PC-9 (cell line): ENCODE measurements around the gene LYSMD3.

Experiments
- EZH2 ChIP-seq: fragments of 200-600 bp; sonication (generic); IDR thresholded peaks from 2 replicates; pipeline ENCODE4 v1.8.0; 2017; ENCODE audit warnings: antibody characterized with exemption, low read depth
- TF ChIP-seq, protein P1 (sequence below): fragments of 200-600 bp; sonication (generic); conservative IDR thresholded peaks from 2 replicates; pipeline ENCODE4 v1.6.1; 2017; ENCODE audit warnings: mixed run types, antibody characterized with exemption, mild to moderate bottlenecking, moderate library complexity

DNA sequence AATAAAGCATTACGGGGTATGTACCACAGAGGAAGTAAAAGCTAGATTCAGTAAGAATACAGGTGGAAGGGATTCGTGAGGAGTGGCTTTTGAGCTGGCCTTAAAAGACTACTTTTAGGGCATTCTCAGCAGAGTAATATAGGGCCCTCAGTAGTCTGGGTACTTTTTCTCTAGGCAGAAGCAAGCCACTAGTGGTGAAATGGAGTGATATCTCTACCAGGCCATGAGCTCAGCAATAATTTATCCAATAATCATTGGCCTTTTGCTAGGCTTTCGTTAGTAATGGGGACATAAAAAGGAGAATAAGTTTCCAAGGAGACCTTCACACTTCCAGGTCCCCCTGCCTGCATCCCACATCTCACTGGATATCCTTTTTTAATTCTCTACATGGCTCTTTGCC, 53.0 kb downstream of the LYSMD3 start:
- TF ChIP-seq, protein P1, sequence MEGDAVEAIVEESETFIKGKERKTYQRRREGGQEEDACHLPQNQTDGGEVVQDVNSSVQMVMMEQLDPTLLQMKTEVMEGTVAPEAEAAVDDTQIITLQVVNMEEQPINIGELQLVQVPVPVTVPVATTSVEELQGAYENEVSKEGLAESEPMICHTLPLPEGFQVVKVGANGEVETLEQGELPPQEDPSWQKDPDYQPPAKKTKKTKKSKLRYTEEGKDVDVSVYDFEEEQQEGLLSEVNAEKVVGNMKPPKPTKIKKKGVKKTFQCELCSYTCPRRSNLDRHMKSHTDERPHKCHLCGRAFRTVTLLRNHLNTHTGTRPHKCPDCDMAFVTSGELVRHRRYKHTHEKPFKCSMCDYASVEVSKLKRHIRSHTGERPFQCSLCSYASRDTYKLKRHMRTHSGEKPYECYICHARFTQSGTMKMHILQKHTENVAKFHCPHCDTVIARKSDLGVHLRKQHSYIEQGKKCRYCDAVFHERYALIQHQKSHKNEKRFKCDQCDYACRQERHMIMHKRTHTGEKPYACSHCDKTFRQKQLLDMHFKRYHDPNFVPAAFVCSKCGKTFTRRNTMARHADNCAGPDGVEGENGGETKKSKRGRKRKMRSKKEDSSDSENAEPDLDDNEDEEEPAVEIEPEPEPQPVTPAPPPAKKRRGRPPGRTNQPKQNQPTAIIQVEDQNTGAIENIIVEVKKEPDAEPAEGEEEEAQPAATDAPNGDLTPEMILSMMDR, result no peak
- TF ChIP-seq EZH2, result no peak
